Upper lobe of left lung (tissue), 6 donors: ENCODE measurements around the gene FDX1. TPM values are rescaled to one million over a fixed set of nuclear protein-coding genes. Genes with fewer than 3 reads are reported as not detected.
A peak's percentile ranks its signal among the peaks of the same experiment; 100 is the strongest.

ENCODE experiments used
- ATAC-seq, 2 donors: fragments of 200-7000 bp; cut with Tn5 transposase; one replicate each; pipeline ENCODE4 v1.9.1; 2022; ENCODE audit warnings: mild to moderate bottlenecking in 2 of 2, moderate library complexity in 2 of 2; ENCODE audit not compliant: low FRiP score in 2 of 2
- DNase-seq, 2 donors: peaks; one replicate each; pipeline ENCODE4 v3.0.0-alpha.2; 2019 to 2020
- H3K27ac ChIP-seq, 4 donors: fragments of 200-600 bp; sonication (generic); one replicate each; pipeline ENCODE4 v1.5.1; 2016 to 2019
- H3K27me3 ChIP-seq, 4 donors: fragments of 200-600 bp; sonication (generic); one replicate each; pipeline ENCODE4 v1.5.1; 2017 to 2019
- H3K36me3 ChIP-seq, 4 donors: fragments of 200-600 bp; sonication (generic); one replicate each; pipeline ENCODE4 v1.5.1; 2016 to 2019
- H3K4me1 ChIP-seq, 4 donors: fragments of 200-600 bp; sonication (generic); one replicate each; pipeline ENCODE4 v1.5.1; 2018 to 2019
- H3K4me3 ChIP-seq, 4 donors: fragments of 200-600 bp; sonication (generic); one replicate each; pipeline ENCODE4 v1.5.1; 2017 to 2019; ENCODE audit warnings: mild to moderate bottlenecking in 2 of 4, moderate library complexity in 1 of 4
- H3K9me3 ChIP-seq, 4 donors: fragments of 200-600 bp; sonication (generic); one replicate each; pipeline ENCODE4 v1.5.1; 2018 to 2019
- CTCF ChIP-seq, 6 experiments: fragments of 450-650 bp in 4 of 6; fragments of 200-600 bp in 2 of 6; sonication (generic) in 2 of 6; IDR thresholded peaks; one replicate each; pipeline ENCODE4 v1.5.1; 2016 to 2019; ENCODE audit warnings: antibody characterized with exemption in 6 of 6
- EP300 ChIP-seq, 4 donors: sonication (generic); formaldehyde crosslinking; IDR thresholded peaks; one replicate each; pipeline ENCODE4 v1.5.1; 2017; ENCODE audit warnings: antibody characterized with exemption in 4 of 4, control low read depth in 2 of 4
- POLR2A ChIP-seq, 4 donors: fragments of 450-650 bp; IDR thresholded peaks; one replicate each; pipeline ENCODE4 v1.5.1; 2016 to 2017; ENCODE audit warnings: antibody characterized with exemption in 4 of 4, mild to moderate bottlenecking in 2 of 4
- POLR2AphosphoS5 ChIP-seq, 2 donors: sonication (generic); formaldehyde crosslinking; IDR thresholded peaks; one replicate each; pipeline ENCODE4 v1.5.1; 2017; ENCODE audit warnings: antibody characterized with exemption in 2 of 2
- WGBS, 2 donors: methylation state at CpG; one replicate each; pipeline ENCODE4 v1.1.5; 2017 to 2018; 5-methylcytosine and 5-hydroxymethylcytosine counted together
- total RNA-seq, 6 donors: library from RNA; depleted of rRNA in 4 of 6; stranded (reverse); fragments of >200 nt in 4 of 6; gene quantifications; one replicate each; pipeline versions ENCODE4 v1.1.0 to v1.2.1, GENCODE V29; 2016 to 2021
- donor health status: DM: no; HTN: no; CAD: no; lungs with moderate emphysema.
- donor health status: DM: no; HTN: yes; CAD: no; lungs with severe emphysema.

The FDX1 gene
- total RNA-seq, 6 donors from 2014 or later: 14.7 to 26.0 (median 18.8) TPM

DNA sequence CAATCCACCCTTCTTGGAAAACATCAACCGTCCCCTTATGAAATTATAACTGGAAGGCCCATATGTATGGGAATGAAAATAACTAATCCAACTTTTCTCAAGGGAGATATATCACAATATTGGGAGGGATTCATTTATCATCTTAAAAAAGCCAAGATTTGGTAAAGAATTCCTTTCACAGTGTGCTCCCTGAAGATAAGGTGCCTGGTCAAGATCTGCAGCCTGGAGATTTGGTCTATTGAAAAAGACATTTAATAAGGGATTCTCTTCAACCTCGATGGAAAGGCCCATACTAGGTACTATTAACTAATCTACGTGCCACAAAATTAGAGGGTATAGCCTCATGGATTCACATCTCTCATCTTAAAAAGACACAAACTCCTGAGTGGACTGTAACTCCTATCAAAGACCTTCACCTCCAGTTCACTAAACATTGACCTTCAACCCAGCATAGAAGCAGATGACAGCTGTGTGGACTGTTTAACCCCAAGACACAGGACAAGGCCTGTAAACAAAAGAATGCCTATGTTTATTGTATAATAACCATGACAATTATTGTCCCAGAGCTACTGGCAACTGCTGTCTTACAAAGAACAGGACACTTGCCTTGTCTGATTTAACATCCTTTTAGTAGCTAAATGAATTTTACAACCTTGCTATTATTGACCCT lies 4.8 kb upstream of the FDX1 start:
- WGBS, 2 donors: 85 to 90% methylated on average over 3 of the region's 3 CpGs
- Histone ChIP-seq H3K36me3 (no peaks in the 10 kb centered on the region), H3K9me3 (peaks cover 0 to 9% (median 1%) of the 10 kb centered on the region in 4 donors), H3K4me3 (no peak overlapping the region), H3K27ac (no peak overlapping the region), H3K27me3 (no peaks in the 10 kb centered on the region), H3K4me1 (peaks cover 0 to 7% (median 2%) of the 10 kb centered on the region in 4 donors)
- no peak for ATAC-seq
- TF ChIP-seq POLR2A (IDR thresholded peaks at IDR 0.05): no peak
- TF ChIP-seq CTCF (IDR thresholded peaks at IDR 0.05): no peak
- TF ChIP-seq POLR2AphosphoS5 (IDR thresholded peaks at IDR 0.05): no peak
- TF ChIP-seq EP300 (IDR thresholded peaks at IDR 0.05): no peak
- DNase-seq: no peak

- H3K36me3 ChIP-seq: no peaks in the 10 kb centered on the region
- no peaks in the 10 kb centered on the region for H3K27me3 ChIP-seq
- no peak for TF ChIP-seq CTCF (IDR thresholded peaks at IDR 0.05)
- no peak for TF ChIP-seq EP300 (IDR thresholded peaks at IDR 0.05)
- TF ChIP-seq POLR2A (IDR thresholded peaks at IDR 0.05): no peak
- TF ChIP-seq POLR2AphosphoS5 (IDR thresholded peaks at IDR 0.05): no peak
- no peak overlapping the region for H3K27ac ChIP-seq
- DNase-seq: no peak
- H3K4me1 ChIP-seq: peaks cover 0 to 7% (median 2%) of the 10 kb centered on the region in 4 donors
- H3K4me3 ChIP-seq: no peak overlapping the region
- peaks cover 0 to 9% (median 1%) of the 10 kb centered on the region in 4 donors for H3K9me3 ChIP-seq
- WGBS, 2 donors: 84 to 91% methylated on average over 9 of the region's 9 CpGs
- ATAC-seq: no peak
Observed at GRCh38 chr11:110425751-110426545, 3.8 kb upstream of the FDX1 start.

DNA sequence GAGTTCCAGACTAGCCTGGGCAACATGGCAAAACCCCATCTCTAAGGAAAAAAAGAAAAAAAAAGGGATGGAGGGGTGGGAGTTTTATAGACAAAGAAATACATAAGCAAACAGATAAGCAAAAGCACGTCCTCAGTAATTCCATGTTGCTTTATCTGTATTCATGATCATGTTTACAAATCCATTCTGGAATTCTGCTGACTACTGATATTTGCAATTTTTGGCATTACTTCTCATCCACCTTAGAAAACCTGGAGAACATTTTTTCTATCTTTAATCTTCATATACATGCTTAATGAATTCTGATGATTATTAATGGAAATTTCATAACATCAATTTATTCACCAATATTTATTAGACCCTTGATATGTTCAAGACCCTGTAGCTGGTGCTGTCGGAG lies 1.7 kb upstream of the FDX1 start:
- H3K36me3 ChIP-seq: no peaks in the 10 kb centered on the region
- TF ChIP-seq POLR2A (IDR thresholded peaks at IDR 0.05): no peak
- no peak for TF ChIP-seq POLR2AphosphoS5 (IDR thresholded peaks at IDR 0.05)

GRCh38 chr11:110428956-110429730 lies 605 bp upstream of the FDX1 start:
- 60% methylated on average over 10 of the region's 10 CpGs for WGBS, 2 donors
- no peaks in the 10 kb centered on the region for H3K36me3 ChIP-seq
- TF ChIP-seq CTCF (IDR thresholded peaks at IDR 0.05) (no peak), POLR2AphosphoS5 (IDR thresholded peaks at IDR 0.05) (no peak), POLR2A (IDR thresholded peaks at IDR 0.05) (no peak), EP300 (IDR thresholded peaks at IDR 0.05) (no peak)
- H3K4me3 ChIP-seq: peak overlapping the region in 3 of 4 donors; percentile 78 to 92 (median 87)
- no peaks in the 10 kb centered on the region for H3K27me3 ChIP-seq
- H3K9me3 ChIP-seq: no peaks in the 10 kb centered on the region
- H3K27ac ChIP-seq: peak overlapping the region; percentile 95 to 98 (median 96)
- DNase-seq (no peak), ATAC-seq (no peak)
- peaks cover 22 to 33% (median 24%) of the 10 kb centered on the region in 4 donors for H3K4me1 ChIP-seq

More for the DNA sequence above, 1.7 kb upstream of the FDX1 start:
- no peak overlapping the region for H3K4me3 ChIP-seq
- no peaks in the 10 kb centered on the region for H3K9me3 ChIP-seq
- WGBS, 2 donors: 92 to 95% methylated on average over 2 of the region's 2 CpGs
- H3K27me3 ChIP-seq: no peaks in the 10 kb centered on the region
- no peak for DNase-seq
- H3K4me1 ChIP-seq: peaks cover 13 to 26% (median 16%) of the 10 kb centered on the region in 4 donors
- ATAC-seq: no peak
- H3K27ac ChIP-seq: no peak overlapping the region
